Caco-2 (cell line): ENCODE data around the gene FBXO48. TPM values are rescaled to one million over a fixed set of nuclear protein-coding genes. Genes with fewer than 3 reads are reported as not detected.

Experiments
- BruUV-seq: library from RNA; stranded (reverse); fragments of 400-500 nt; replicated peaks from 2 replicates; lab custom pipeline; 2021; lab: Mats Ljungman, UMichigan
- CTCF ChIA-PET: fragments of 300-600 bp; sonication (Branson Sonifier 250); formaldehyde crosslinking; loops from one replicate; lab custom pipeline; 2022; ENCODE audit warnings: antibody characterized with exemption; lab: Charles Lee
- POLR2A ChIA-PET: fragments of 300-600 bp; sonication (Branson Sonifier 250); formaldehyde crosslinking; loops from one replicate; lab custom pipeline; 2022; ENCODE audit warnings: antibody characterized with exemption; lab: Charles Lee
- DNase-seq, 2 experiments: peaks; one replicate each; pipeline versions ENCODE4 v3.0.0 to v3.0.0-alpha.2; 2020 to 2022
- H3K27me3 ChIP-seq: replicated peaks from 2 replicates; pipeline ENCODE4 v1.6.0; 2011; ENCODE audit warnings: low read length; ENCODE audit not compliant: control insufficient read depth, insufficient read depth
- H3K36me3 ChIP-seq: 2 replicates; pipeline ENCODE4 v1.5.1; 2011; ENCODE audit warnings: low read length; ENCODE audit not compliant: control insufficient read depth, insufficient read depth
- H3K4me1 ChIP-seq: fragments of 250-450 bp; sonication (Bioruptor Pico); 2 replicates; pipeline ENCODE4 v1.5.1; 2020; ENCODE audit warnings: mild to moderate bottlenecking
- H3K4me3 ChIP-seq: 2 replicates; pipeline ENCODE4 v1.5.1; 2011; ENCODE audit warnings: low read depth, mild to moderate bottlenecking, control low read depth, low read length
- H3K9me3 ChIP-seq: fragments of 250-450 bp; sonication (Bioruptor Pico); 2 replicates; pipeline ENCODE4 v1.5.1; 2020; ENCODE audit warnings: mild to moderate bottlenecking, moderate library complexity
- H3K27ac Mint-ChIP-seq: one replicate; pipeline ENCODE4 v1.8.0; 2022; ENCODE audit warnings: mixed read lengths; ENCODE audit not compliant: unreplicated experiment
- H3K27me3 Mint-ChIP-seq: one replicate; pipeline ENCODE4 v1.8.0; 2022; ENCODE audit warnings: mixed read lengths; ENCODE audit not compliant: insufficient read depth, unreplicated experiment
- H3K36me3 Mint-ChIP-seq: one replicate; pipeline ENCODE4 v1.8.0; 2022; ENCODE audit warnings: mild to moderate bottlenecking, mixed read lengths; ENCODE audit not compliant: insufficient read depth, unreplicated experiment
- H3K4me1 Mint-ChIP-seq: one replicate; pipeline ENCODE4 v1.8.0; 2022; ENCODE audit warnings: low read depth, mixed read lengths; ENCODE audit not compliant: unreplicated experiment
- H3K4me3 Mint-ChIP-seq: one replicate; pipeline ENCODE4 v1.8.0; 2022; ENCODE audit warnings: mild to moderate bottlenecking, moderate library complexity, mixed read lengths; ENCODE audit not compliant: unreplicated experiment
- H3K9me3 Mint-ChIP-seq: one replicate; pipeline ENCODE4 v1.8.0; 2022; ENCODE audit warnings: mixed read lengths; ENCODE audit not compliant: unreplicated experiment
- intact Hi-C: fragments of 100-400 bp; cut with micrococcal nuclease; formaldehyde crosslinking; loops from one replicate; pipeline ENCODE4 v1.10.0; 2022; ENCODE audit not compliant: unreplicated experiment
- total RNA-seq: library from RNA; stranded (reverse); gene quantifications from 2 replicates; pipeline ENCODE4 v1.2.3, GENCODE V29; 2022
- TF ChIP-seq, protein P1 (sequence below), 2 experiments: fragments of 200-600 bp in 1 of 2; IDR thresholded peaks; 1 replicate in 1 of 2; 2 replicates in 1 of 2; pipeline versions ENCODE4 v1.5.1 to v1.8.0; 2011 to 2022; ENCODE audit warnings: antibody characterized with exemption in 1 of 2, control low read depth in 1 of 2, inconsistent platforms in 1 of 2, low read depth in 1 of 2, low read length in 1 of 2, mild to moderate bottlenecking in 1 of 2, moderate library complexity in 1 of 2; ENCODE audit not compliant: insufficient read depth in 1 of 2, severe bottlenecking in 1 of 2, unreplicated experiment in 1 of 2

The FBXO48 gene
- total RNA-seq, 1 experiment from 2014 or later: 1.2 TPM

DNA sequence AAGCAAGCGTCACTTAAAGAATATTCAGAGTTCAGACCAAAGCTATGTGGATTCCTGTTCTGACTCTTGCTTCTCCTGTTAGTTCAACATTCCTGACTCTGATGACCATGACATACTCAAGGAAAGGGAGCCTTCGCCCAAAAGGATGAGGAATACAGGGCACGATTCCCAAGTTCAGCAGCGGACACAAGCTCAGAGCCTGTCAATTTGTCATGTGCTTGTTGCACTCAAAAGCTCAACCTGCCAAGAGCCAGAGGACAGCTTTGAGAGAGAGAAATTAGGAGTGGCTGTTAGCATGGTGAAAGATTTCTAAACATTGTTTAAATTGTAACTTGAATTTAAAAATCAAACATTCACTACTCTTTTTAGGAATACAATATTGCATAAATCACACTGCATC lies 33.6 kb upstream of the FBXO48 start:
- ChIA-PET POLR2A (no interaction called here), CTCF (no interaction called here)
- peaks cover 10% of the 10 kb centered on the region for H3K9me3 Mint-ChIP-seq
- Histone ChIP-seq H3K4me1 (peaks cover 5% of the 10 kb centered on the region; the same call in 1 of the 2 replicates), H3K36me3 (no peaks in the 10 kb centered on the region), H3K9me3 (0 out of 2 replicates have a peak, but pooled peaks cover 4% of the 10 kb centered on the region), H3K4me3 (no peak overlapping the region), H3K27me3 (no peaks in the 10 kb centered on the region)
- no peak overlapping the region for H3K4me3 Mint-ChIP-seq
- no peak for DNase-seq
- no peaks in the 10 kb centered on the region for H3K27me3 Mint-ChIP-seq
- H3K36me3 Mint-ChIP-seq: no peaks in the 10 kb centered on the region
- BruUV-seq: no TSS peak
- H3K4me1 Mint-ChIP-seq: no peaks in the 10 kb centered on the region
- TF ChIP-seq, protein P1, sequence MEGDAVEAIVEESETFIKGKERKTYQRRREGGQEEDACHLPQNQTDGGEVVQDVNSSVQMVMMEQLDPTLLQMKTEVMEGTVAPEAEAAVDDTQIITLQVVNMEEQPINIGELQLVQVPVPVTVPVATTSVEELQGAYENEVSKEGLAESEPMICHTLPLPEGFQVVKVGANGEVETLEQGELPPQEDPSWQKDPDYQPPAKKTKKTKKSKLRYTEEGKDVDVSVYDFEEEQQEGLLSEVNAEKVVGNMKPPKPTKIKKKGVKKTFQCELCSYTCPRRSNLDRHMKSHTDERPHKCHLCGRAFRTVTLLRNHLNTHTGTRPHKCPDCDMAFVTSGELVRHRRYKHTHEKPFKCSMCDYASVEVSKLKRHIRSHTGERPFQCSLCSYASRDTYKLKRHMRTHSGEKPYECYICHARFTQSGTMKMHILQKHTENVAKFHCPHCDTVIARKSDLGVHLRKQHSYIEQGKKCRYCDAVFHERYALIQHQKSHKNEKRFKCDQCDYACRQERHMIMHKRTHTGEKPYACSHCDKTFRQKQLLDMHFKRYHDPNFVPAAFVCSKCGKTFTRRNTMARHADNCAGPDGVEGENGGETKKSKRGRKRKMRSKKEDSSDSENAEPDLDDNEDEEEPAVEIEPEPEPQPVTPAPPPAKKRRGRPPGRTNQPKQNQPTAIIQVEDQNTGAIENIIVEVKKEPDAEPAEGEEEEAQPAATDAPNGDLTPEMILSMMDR (IDR thresholded peaks at IDR 0.05; ENCODE audit: insufficient read depth in 1 of 2, low read depth in 1 of 2, low read length in 1 of 2, severe bottlenecking in 1 of 2, unreplicated experiment in 1 of 2): no peak
- H3K27ac Mint-ChIP-seq: no peak overlapping the region
- intact Hi-C loops: no loop called here

DNA sequence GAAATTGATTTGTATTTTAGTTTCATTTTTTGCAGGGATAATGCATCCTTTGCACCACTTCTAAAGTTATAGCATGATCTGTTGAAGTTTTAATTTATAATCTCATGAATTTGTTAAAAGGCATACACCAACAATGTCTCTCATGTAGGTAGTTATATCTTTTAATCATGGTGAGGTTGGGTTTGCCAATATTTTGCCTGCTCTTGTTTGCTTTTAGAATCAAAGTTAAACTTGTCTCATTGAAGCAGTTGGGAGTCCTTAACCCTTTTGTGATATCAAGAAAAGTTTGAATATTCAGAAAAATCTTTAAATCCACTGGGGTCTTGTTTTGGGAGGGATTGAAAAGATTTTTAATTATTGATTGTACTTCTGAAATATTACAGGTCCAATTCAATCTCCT lies 32.0 kb upstream of the FBXO48 start:
- H3K4me3 Mint-ChIP-seq: no peak overlapping the region
- H3K4me1 Mint-ChIP-seq: no peaks in the 10 kb centered on the region
- H3K9me3 ChIP-seq: 0 out of 2 replicates have a peak, but pooled peaks cover 4% of the 10 kb centered on the region
- H3K4me1 ChIP-seq: no peaks in the 10 kb centered on the region
- TF ChIP-seq, protein P1 (IDR thresholded peaks at IDR 0.05; ENCODE audit: insufficient read depth in 1 of 2, low read depth in 1 of 2, low read length in 1 of 2, severe bottlenecking in 1 of 2, unreplicated experiment in 1 of 2): no peak
- no peak overlapping the region for H3K4me3 ChIP-seq
- no peaks in the 10 kb centered on the region for H3K27me3 Mint-ChIP-seq
- POLR2A ChIA-PET: no interaction called here
- BruUV-seq: no TSS peak
- no peak for DNase-seq
- CTCF ChIA-PET: no interaction called here
- H3K9me3 Mint-ChIP-seq: peaks cover 10% of the 10 kb centered on the region
- H3K27ac Mint-ChIP-seq: no peak overlapping the region
- no peaks in the 10 kb centered on the region for H3K36me3 ChIP-seq
- intact Hi-C loops: no loop called here
- H3K27me3 ChIP-seq: no peaks in the 10 kb centered on the region
- no peaks in the 10 kb centered on the region for H3K36me3 Mint-ChIP-seq

DNA sequence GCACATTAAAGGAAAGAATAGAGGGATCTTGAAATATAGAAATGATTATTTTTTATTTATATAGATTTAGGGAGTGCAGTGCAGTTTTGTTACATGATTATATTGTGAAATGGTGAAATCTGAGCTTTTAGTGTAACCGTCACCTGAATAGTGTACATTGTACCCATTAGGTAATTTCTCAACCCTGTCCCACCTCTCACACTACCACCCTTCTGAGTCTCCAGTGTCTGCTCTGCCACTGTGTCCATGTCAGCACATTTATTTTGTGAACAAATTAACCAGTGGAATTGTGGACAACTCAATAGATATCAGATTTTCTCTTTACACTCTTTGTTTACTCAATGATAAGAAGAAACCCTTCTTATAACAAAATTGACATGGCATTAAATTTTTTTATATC lies 24.5 kb upstream of the FBXO48 start:
- Mint-ChIP-seq H3K27me3 (no peaks in the 10 kb centered on the region), H3K4me3 (no peak overlapping the region), H3K9me3 (peaks cover 3% of the 10 kb centered on the region), H3K36me3 (no peaks in the 10 kb centered on the region), H3K4me1 (no peaks in the 10 kb centered on the region), H3K27ac (no peak overlapping the region)
- Histone ChIP-seq H3K27me3 (no peaks in the 10 kb centered on the region), H3K36me3 (no peaks in the 10 kb centered on the region), H3K4me3 (no peak overlapping the region), H3K9me3 (0 out of 2 replicates have a peak, but pooled peaks cover under 1% of the 10 kb centered on the region), H3K4me1 (no peaks in the 10 kb centered on the region)
- intact Hi-C loops: no loop called here
- no TSS peak for BruUV-seq
- POLR2A ChIA-PET: no interaction called here
- CTCF ChIA-PET: no interaction called here
- TF ChIP-seq, protein P1 (IDR thresholded peaks at IDR 0.05; ENCODE audit: insufficient read depth in 1 of 2, low read depth in 1 of 2, low read length in 1 of 2, severe bottlenecking in 1 of 2, unreplicated experiment in 1 of 2): no peak
- no peak for DNase-seq
